Measurements from ENCODE around the gene GOSR1. TPM values are rescaled to one million over a fixed set of nuclear protein-coding genes. Genes with fewer than 3 reads are reported as not detected.

GOSR1 gene
- 33.2 to 45.2 TPM (median 37.9 TPM) in 5 replicates for total RNA-seq (2022; extraction: Qiagen RNA extraction)

DNA sequence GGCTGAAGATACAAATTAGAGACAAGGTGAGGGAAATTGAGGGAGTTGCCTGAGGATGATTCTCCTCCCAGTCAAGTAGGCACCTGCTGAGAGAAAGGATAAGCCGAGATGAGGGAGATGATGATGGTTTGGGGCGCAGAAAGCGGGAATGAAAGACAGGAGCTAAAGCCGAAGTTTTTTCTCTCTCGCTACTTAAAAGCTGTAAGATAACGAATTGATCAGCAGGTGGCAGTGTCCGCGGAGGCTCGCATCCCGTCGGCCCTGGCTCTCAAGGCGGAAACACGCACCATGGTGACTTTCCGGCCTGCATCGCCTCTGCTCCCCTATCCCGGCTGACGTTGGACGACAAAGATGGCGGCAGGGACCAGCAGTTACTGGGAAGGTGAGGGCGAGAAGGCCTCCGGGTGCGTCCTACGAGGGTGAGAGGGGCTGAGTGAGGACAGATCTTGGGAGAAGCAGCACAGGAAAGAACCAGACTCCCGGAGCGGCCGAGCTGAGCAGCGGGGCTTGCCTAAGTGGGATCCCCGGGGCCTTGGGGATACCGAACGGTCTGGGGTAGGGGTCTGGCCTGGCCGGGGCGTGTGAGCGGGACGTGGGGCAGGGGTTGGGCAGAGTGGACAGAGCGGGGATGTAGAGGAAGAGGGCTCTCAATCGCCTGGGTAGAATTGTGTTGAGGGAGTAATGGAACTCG, at the start of gene GOSR1:
TSS of gene GOSR1 (plus strand) at position 326 of the 691 bp plus-strand sequence. CDS start at position 352, 26 bp downstream.

Other genes with a start within 250 kb of the GOSR1 start
- gene SLC6A4, start 241.7 kb upstream of the GOSR1 start, total RNA-seq (2022; extraction: Qiagen RNA extraction), result 0.04 TPM in 1 of 5 replicates, not detected in the others
- gene BLMH, start 185.5 kb upstream of the GOSR1 start, total RNA-seq (2022; extraction: Qiagen RNA extraction), result 39.3 to 48.9 TPM (median 44.6 TPM) in 5 replicates
- not detected in 5 replicates for gene TMIGD1, start 143.4 kb upstream of the GOSR1 start, total RNA-seq (2022; extraction: Qiagen RNA extraction)
- gene CPD, start 98.5 kb upstream of the GOSR1 start, total RNA-seq (2022; extraction: Qiagen RNA extraction), result 19.9 to 37.6 TPM (median 29.6 TPM) in 5 replicates

All from A549 treated with Mapracorat at 1 μM for 4 hours (cell line).